HG03039 (cell line): ENCODE data around the gene ARHGAP31.

ENCODE experiments used
- ATAC-seq: cut with Tn5 transposase; IDR thresholded peaks from one replicate; pipeline ENCODE4 v1.9.1; 2021; ENCODE audit warnings: mild to moderate bottlenecking, moderate library complexity; ENCODE audit not compliant: unreplicated experiment

The ARHGAP31 gene

GRCh38 chr3:119375106-119375505 lies 80.9 kb downstream of the ARHGAP31 start:
- no peak for ATAC-seq

- ATAC-seq, result no peak
Observed at GRCh38 chr3:119375510-119375909, 81.3 kb downstream of the ARHGAP31 start.

- no peak for ATAC-seq
Observed at GRCh38 chr3:119376758-119377157, 82.6 kb downstream of the ARHGAP31 start.

- no peak for ATAC-seq
Observed at GRCh38 chr3:119378259-119378803, 84.1 kb downstream of the ARHGAP31 start.

GRCh38 chr3:119380697-119381096 lies 86.5 kb downstream of the ARHGAP31 start:
- ATAC-seq, result no peak

- ATAC-seq, result no peak
Observed at GRCh38 chr3:119382134-119382533, 88.0 kb downstream of the ARHGAP31 start.

- no peak for ATAC-seq
Observed at GRCh38 chr3:119388577-119388976, 94.4 kb downstream of the ARHGAP31 start.

- ATAC-seq, result peak; percentile 72
Observed at GRCh38 chr3:119395923-119396358, 101.8 kb downstream of the ARHGAP31 start.

- no peak for ATAC-seq
Observed at GRCh38 chr3:119396870-119397269, 102.7 kb downstream of the ARHGAP31 start.

- ATAC-seq, result no peak
Observed at GRCh38 chr3:119400466-119400865, 106.3 kb downstream of the ARHGAP31 start.

GRCh38 chr3:119401069-119401468 lies 106.9 kb downstream of the ARHGAP31 start:
- ATAC-seq, result no peak

- no peak for ATAC-seq
Observed at GRCh38 chr3:119401503-119402440, 107.6 kb downstream of the ARHGAP31 start.

GRCh38 chr3:119402791-119403190 lies 108.6 kb downstream of the ARHGAP31 start:
- ATAC-seq, result no peak

GRCh38 chr3:119403201-119403600 lies 109.0 kb downstream of the ARHGAP31 start:
- ATAC-seq, result no peak

- ATAC-seq, result no peak
Observed at GRCh38 chr3:119405315-119405714, 111.1 kb downstream of the ARHGAP31 start.

GRCh38 chr3:119408243-119408950 lies 114.2 kb downstream of the ARHGAP31 start:
- peak; percentile 52 for ATAC-seq

- no peak for ATAC-seq
Observed at GRCh38 chr3:119409844-119410243, 115.7 kb downstream of the ARHGAP31 start.

GRCh38 chr3:119413603-119414280 lies 119.6 kb downstream of the ARHGAP31 start:
- ATAC-seq, result no peak

- ATAC-seq, result no peak
Observed at GRCh38 chr3:119416873-119417272, 122.7 kb downstream of the ARHGAP31 start.

GRCh38 chr3:119417771-119418512 lies 123.8 kb downstream of the ARHGAP31 start:
- no peak for ATAC-seq
